ENCODE results near the gene ANKRD11.
"Not testable (repeated sequence)": the region's sequence is repeated elsewhere in the genome, so short reads cannot be mapped to it uniquely, and the experiment has no call there.

Gene ANKRD11

DNA sequence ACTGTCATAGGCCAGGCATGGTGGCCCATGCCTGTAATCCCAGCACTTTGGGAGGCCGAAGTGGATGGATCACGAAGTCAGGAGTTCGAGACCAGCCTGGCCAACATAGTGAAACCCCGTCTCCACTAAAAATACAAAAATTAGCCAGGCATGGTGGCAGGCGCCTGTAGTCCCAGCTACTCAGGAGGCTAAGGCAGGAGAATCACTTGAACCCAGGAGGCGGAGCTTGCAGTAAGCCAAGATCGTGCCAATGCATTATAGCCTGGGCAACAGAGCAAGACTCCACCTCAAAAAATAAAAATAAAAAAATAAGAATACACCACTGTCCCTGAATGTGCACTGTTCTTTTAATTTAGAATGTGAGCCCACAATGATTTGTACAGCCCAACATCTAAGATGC, 61.8 kb downstream of the ANKRD11 start:
- DNase-seq (ENCODE audit: low spot score), result not testable (repeated sequence)

DNA sequence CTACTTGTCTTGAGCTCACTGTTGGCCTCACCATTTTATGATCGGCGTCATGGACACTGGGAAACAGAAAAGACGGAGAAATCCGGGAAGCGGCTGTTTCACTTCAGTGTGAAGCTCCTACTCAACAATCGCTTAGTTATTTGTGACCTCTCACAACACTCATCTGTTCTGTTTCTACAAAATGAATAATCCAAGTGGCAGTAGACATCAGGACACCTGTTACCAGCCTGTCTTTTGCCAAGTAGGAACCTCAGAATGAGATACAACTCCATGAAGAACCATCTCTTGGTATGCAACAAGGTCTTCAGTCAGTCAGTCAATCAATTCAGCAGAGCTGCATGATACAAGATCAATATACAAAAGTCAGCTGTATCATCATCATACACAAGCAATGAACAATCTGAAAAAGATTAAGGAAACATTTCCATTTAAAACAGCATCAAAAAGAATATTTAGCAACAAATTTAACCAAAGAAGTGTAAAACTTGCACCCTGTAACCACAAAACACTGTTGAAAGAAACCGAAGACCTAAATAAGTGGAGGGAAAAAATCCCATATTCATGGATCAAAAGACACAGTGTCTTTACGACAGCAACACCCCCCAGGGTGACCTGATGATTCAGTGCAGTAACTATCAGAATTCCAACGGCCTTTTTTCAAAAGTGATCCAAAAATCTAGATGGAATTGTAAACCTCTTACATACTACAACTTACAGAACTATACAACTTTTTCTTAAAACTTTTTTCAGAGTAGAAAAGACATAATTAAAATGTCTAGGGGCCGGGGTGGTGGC, 63.4 kb downstream of the ANKRD11 start:
- no peak for DNase-seq (ENCODE audit: low spot score)

- no peak for DNase-seq (ENCODE audit: low spot score)
Observed at GRCh38 chr16:89425523-89425922, 64.8 kb downstream of the ANKRD11 start.

DNA sequence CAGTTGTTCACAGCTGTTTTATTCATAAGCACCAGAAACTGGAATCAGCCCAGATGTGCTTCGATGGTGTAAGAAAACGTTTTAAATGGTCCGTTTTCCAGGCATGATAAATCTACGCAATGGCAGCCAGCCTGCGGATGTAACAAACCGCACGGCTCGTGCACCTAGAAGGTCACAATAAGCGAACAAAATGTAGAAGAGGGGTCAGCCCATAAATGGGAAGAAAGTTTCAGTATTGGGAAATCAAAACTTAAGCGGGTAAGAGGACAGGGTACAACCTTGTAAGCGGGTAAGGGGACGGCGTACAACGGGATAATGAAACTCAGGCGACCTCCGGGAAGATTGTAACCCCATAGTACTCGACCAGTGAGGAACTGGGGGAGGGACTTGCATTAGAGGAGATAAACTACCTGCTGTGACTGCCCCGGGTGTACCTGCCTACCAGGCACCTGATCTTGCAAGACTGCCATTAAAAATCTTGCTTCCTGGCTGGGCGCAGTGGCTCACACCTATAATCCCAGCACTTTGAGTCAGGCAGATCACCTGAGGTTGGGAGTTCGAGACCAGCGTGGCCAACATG, 66.6 kb downstream of the ANKRD11 start:
- no peak for DNase-seq (ENCODE audit: low spot score)

- no peak for DNase-seq (ENCODE audit: low spot score)
Observed at GRCh38 chr16:89422905-89423630, 67.3 kb downstream of the ANKRD11 start.

DNA sequence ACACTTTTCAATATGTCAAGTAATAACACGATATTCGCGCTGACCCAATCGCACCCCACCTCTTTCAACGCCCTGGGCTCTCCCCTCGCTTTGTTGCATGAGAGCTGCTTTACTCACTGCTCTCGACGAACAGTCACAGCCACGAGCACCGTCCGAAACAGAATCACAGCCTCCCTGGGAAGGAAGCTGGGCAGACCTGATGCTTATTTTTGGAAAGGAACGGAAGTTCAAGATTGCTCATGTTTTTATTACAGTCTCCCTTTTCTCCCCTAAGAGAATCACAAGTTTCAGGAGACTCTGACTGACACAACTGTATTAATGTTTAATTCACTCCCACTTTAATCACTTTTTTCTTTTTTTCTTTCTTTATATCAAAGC, 67.8 kb downstream of the ANKRD11 start:
- no peak for DNase-seq (ENCODE audit: low spot score)

GRCh38 chr16:89421300-89421699, 69.1 kb downstream of the ANKRD11 start:
- not testable (repeated sequence) for DNase-seq (ENCODE audit: low spot score)

- DNase-seq (ENCODE audit: low spot score), result no peak
Observed at GRCh38 chr16:89420204-89420603, 70.2 kb downstream of the ANKRD11 start.

DNA sequence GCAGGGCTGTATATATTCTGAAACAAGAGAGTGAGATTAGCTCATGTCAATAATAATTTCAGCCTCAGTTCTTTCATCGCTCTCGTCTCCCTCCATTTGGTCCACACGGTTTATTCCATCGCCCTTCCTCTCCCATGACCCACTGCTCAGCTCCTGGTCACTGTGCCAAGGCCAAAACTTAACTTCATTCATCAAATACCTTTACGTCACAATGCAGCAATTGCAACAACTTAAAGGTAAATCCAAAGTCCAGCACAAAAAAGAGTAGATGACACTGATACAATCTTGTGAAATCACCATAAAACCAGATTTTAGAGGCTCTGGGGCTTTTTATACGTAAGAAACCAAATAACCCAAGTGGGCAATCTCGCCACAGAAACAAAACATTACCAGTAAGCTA, 72.0 kb downstream of the ANKRD11 start:
- DNase-seq (ENCODE audit: low spot score), result no peak

DNA sequence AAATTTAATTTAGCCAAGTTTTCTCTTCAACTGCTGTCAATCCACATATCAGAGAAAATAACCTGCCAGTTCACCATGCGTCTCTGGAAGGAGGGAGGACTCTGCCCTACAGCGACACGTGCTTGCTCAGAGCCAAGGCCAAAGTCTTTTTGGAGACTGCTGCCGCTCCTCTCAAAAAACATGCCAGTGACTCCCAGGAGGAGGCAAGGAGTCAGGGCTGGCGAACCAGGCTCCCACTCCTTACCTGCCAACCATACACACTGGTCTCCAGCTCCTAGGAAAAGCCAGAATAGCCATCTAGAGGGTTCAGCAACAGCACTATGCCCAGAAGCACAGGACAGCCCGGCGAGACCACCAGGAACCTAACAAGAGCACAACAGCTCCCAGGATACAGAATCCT, 73.0 kb downstream of the ANKRD11 start:
- DNase-seq (ENCODE audit: low spot score), result no peak

DNA sequence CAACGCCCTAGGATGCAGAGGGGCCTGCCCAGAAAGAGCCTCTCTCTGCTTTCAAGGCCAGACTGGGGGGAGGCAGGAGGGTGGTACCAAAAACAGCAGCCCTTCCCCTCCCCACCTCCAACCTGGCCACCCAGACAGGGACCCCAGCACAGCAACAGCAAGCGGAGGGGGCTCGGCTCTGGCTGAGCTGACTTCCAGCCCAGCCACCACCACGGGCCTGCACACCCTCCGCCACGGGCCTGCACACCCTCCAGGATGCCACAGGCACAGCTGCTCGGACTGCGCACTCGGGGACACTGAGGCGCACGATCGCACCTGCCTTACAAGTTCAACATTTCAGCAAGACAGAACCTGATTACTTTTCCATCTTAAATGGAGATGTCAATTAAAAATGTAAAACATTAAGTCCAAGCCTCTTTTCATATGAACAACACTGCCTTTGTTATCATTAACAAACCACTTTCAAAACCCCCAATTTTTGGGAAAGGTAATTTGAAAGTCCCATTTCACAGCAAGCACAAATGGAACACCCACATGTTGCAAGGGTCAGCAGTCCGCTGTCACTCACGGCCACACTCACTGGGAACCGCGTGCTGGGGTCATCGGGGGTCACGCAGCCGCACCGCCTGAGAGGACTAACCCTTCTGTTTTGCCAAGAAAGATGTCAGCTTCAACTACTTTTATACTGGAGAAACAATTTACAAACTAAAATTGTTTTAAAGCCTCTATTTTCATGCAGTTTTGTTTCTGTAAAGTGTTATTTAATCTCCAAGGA, 76.4 kb downstream of the ANKRD11 start:
- no peak for DNase-seq (ENCODE audit: low spot score)

DNA sequence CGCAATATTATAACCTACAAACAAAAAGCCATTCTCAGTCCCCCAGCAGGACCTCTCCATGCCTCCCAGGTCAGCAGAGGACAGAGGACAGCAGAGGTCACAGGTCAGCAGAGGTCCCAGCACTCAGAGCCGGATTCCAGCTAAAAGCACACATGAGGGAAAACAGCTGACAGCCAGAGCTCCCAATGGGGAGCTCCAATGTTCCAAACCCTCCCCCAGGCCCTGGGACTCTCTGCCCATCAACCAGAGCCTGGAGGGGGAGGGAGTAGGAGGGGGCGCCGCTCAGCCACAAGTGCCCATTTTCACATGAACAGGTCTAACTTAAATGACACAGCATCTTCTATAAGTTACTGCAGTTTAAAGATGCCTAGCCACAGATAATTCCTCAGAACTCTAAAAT, 77.5 kb downstream of the ANKRD11 start:
- DNase-seq (ENCODE audit: low spot score), result no peak

DNA sequence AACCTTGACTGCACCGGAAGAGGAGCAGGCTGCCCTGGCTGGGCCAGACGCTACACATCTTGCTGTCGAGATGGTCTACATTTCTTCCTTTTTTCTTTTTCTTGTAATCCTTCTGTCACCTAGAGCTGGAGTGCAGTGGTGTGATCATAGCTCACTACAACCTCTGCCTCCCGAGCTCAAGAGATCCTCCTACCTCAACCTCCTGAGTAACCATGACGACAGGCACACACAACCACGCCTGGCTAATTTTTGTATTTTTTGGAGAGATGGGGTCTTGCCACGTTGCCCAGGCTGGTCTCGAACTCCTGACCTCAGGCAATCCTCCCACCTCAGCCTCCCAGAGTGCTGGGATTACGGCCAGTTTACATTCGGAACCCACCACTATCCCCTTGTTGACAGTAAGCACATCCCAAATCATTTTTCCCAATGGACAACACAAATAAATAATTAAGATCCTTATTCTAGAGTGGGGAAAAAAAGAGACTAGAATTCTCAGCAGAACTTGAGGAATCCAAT, 79.0 kb downstream of the ANKRD11 start:
- DNase-seq (ENCODE audit: low spot score), result no peak

DNA sequence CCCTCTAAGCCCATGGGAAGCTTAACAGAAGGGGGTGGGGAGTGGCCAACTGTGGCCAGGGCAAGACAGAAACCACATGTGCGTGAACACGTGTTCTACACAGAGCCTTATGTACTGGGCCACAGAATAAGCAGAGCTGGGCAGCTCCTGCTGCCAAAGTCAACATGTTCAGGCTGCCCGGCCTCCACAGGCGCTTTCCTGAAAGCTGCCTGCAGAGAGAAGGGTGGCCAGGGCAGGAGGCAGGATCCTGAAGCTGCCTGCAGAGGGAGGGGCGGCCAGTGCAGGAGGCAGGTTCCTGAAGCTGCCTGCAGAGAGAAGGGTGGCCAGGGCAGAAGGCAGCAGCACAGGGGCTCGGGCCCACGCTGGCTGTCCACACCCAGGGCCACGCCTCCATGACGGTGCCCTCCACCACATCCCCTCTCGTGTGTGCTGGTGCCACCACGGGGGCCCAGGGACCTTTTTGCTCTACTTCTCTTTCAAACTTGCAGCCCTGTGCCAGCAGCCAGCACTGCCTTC, 79.5 kb downstream of the ANKRD11 start:
- no peak for DNase-seq (ENCODE audit: low spot score)

- no peak for DNase-seq (ENCODE audit: low spot score)
Observed at GRCh38 chr16:89410322-89410721, 80.0 kb downstream of the ANKRD11 start.

- no peak for DNase-seq (ENCODE audit: low spot score)
Observed at GRCh38 chr16:89409161-89409711, 81.1 kb downstream of the ANKRD11 start.

- DNase-seq (ENCODE audit: low spot score), result no peak
Observed at GRCh38 chr16:89408315-89408714, 82.0 kb downstream of the ANKRD11 start.

DNA sequence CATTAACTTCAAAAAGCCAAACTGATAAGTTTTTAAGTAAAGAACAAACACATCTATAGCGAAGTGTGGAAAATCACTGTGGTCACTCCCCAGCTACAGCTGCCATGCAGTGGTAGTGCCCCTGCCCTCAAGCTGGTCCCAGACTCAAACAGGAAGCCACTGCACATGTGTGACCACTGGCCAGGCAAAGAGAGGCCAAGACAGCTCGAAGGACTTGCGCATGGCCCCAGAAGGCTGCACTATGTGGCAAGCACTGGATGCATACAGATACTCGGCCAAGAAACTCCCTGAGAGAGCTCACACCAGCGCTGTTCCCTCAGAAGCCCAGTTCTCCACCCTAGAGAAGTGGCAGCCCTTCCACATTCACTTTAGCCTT, 82.4 kb downstream of the ANKRD11 start:
- DNase-seq (ENCODE audit: low spot score), result no peak

DNA sequence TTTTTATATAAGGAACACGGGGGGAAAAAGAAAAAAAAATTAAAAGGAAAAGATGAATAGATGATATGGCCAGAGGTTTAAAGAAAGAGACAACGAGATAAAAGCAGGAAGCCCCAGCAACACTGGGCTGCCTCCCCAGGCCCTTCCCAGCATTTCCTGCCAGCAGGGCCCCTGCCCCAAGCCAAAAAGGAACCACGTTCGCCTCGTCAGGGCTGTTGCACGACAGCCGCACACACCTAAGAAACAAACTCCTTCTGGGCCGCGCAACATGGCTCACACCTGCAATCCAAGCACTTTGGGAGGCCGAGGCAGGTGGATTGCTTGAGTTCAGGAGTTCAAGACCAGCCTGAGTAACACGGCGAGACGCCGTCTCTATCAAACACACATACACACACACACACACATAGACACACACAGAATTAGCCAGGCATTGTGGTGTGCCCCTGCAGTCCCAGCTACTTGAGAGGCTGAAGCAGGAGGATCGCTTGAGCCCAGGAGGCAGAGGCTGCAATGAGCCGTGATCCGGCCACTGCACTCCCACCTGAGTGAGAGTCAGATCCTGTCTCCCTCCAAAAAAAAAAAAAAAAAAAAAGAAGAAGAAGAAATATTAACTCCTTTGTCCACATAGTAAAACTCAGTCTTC, 83.0 kb downstream of the ANKRD11 start:
- DNase-seq (ENCODE audit: low spot score), result no peak

GRCh38 chr16:89406277-89406888, 84.0 kb downstream of the ANKRD11 start:
- no peak for DNase-seq (ENCODE audit: low spot score)

DNA sequence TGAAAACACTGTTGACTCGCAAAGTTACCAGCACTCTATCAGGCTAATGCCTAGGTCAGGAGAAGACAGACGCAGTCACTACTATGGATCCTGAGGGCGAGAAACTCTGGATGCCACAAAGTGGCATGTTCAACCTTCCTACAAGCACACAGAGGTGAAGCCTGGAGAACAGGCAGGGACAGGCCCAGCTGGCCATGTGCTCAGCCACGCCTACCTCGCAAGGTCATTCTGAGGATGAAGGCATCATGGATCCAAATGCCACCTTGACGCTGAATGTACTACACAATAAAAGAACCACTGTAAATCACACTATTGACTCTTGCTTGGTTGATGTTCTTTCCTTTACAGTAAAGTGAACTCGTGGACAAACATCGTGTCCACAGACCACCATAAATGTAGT, 85.8 kb downstream of the ANKRD11 start:
- DNase-seq (ENCODE audit: low spot score), result no peak

Measured in LoVo (cell line).